Stimulated activated CD8-positive, alpha-beta memory T cell treated with anti-CD3 and anti-CD28 coated beads, Interleukin-7, amount 100 ng/mL, for 1 hour (primary cell): ENCODE data around the gene RBBP4.
"Not testable (repeated sequence)": the region's sequence is repeated elsewhere in the genome, so short reads cannot be mapped to it uniquely, and the experiment has no call there.

Experiments used
- DNase-seq, 2 donors: peaks; one replicate each; pipeline ENCODE4 v3.0.0-alpha.2; 2020; ENCODE audit warnings: low read depth in 2 of 2

RBBP4 gene

GRCh38 chr1:32650752-32651460, at the start of gene RBBP4:
RBBP4 (plus strand) TSS chr1:32651208; CDS start chr1:32651307, 99 bp downstream.
- DNase-seq, result peak; percentile 98 to 99

- no peak for DNase-seq
These were observed 45.1 kb upstream of the RBBP4 start for GRCh38 chr1:32605711-32606424.

- DNase-seq, result no peak
These were observed 44.2 kb upstream of the RBBP4 start for GRCh38 chr1:32606565-32607371.

GRCh38 chr1:32609180-32609579, 41.8 kb upstream of the RBBP4 start:
- DNase-seq, result no peak

GRCh38 chr1:32611859-32612188, 39.2 kb upstream of the RBBP4 start:
- no peak for DNase-seq

GRCh38 chr1:32612189-32612881, 38.7 kb upstream of the RBBP4 start:
- DNase-seq, result peak; percentile 8 to 19

- DNase-seq, result no peak
These were observed 37.5 kb upstream of the RBBP4 start for GRCh38 chr1:32613472-32613871.

GRCh38 chr1:32618673-32619221, 32.3 kb upstream of the RBBP4 start:
- no peak for DNase-seq

GRCh38 chr1:32619701-32620485, 31.1 kb upstream of the RBBP4 start:
- no peak for DNase-seq

GRCh38 chr1:32622205-32622604, 28.8 kb upstream of the RBBP4 start:
- DNase-seq, result no peak

GRCh38 chr1:32622806-32623681, 28.0 kb upstream of the RBBP4 start:
- DNase-seq, result no peak

- DNase-seq, result no peak
These were observed 27.2 kb upstream of the RBBP4 start for GRCh38 chr1:32623775-32624174.

- no peak for DNase-seq
These were observed 24.8 kb upstream of the RBBP4 start for GRCh38 chr1:32626176-32626575.

- DNase-seq, result no peak
These were observed 23.3 kb upstream of the RBBP4 start for GRCh38 chr1:32627596-32628162.

GRCh38 chr1:32630173-32630572, 20.8 kb upstream of the RBBP4 start:
- not testable (repeated sequence) for DNase-seq

GRCh38 chr1:32632829-32633228, 18.2 kb upstream of the RBBP4 start:
- no peak for DNase-seq

- DNase-seq, result no peak
These were observed 15.3 kb upstream of the RBBP4 start for GRCh38 chr1:32635508-32636277.

- no peak for DNase-seq
These were observed 13.9 kb upstream of the RBBP4 start for GRCh38 chr1:32636914-32637645.
